ENCODE measurements around the gene MYO3B. TPM values are rescaled to one million over a fixed set of nuclear protein-coding genes. Genes with fewer than 3 reads are reported as not detected.

MYO3B gene
- total RNA-seq, 1 donor from 2014 or later, result not detected

- no peak for TF ChIP-seq CTCF (IDR thresholded peaks at IDR 0.05)
- Histone ChIP-seq H3K4me3 (no peak overlapping the region), H3K27ac (no peak overlapping the region), H3K4me1 (no peaks in the 10 kb centered on the region), H3K36me3 (no peaks in the 10 kb centered on the region), H3K27me3 (ENCODE audit: low read depth) (no peaks in the 10 kb centered on the region), H3K9me3 (peaks cover 5% of the 10 kb centered on the region)
- intact Hi-C loops (cut with DNase I), result no loop called here
- DNase-seq (no peak), ATAC-seq (no peak)
Measured at GRCh38 chr2:170553748-170554147, 375.8 kb downstream of the MYO3B start.

GRCh38 chr2:170554278-170554955 is 376.5 kb downstream of the MYO3B start:
- H3K9me3 ChIP-seq, result peaks cover 5% of the 10 kb centered on the region
- H3K4me1 ChIP-seq, result no peaks in the 10 kb centered on the region
- no peak for TF ChIP-seq CTCF (IDR thresholded peaks at IDR 0.05)
- no peak overlapping the region for H3K27ac ChIP-seq
- no peak for DNase-seq
- no peak for ATAC-seq
- H3K4me3 ChIP-seq, result no peak overlapping the region
- H3K27me3 ChIP-seq (ENCODE audit: low read depth), result no peaks in the 10 kb centered on the region
- no peaks in the 10 kb centered on the region for H3K36me3 ChIP-seq
- intact Hi-C loops (cut with DNase I), result no loop called here

GRCh38 chr2:170562928-170563327 is 385.0 kb downstream of the MYO3B start:
- H3K27ac ChIP-seq, result no peak overlapping the region
- DNase-seq (no peak), ATAC-seq (no peak)
- no peaks in the 10 kb centered on the region for H3K4me1 ChIP-seq
- no peak overlapping the region for H3K4me3 ChIP-seq
- H3K36me3 ChIP-seq, result no peaks in the 10 kb centered on the region
- no peak for TF ChIP-seq CTCF (IDR thresholded peaks at IDR 0.05)
- no peaks in the 10 kb centered on the region for H3K27me3 ChIP-seq (ENCODE audit: low read depth)
- intact Hi-C loops (cut with DNase I), result no loop called here
- no peaks in the 10 kb centered on the region for H3K9me3 ChIP-seq

- no peaks in the 10 kb centered on the region for H3K36me3 ChIP-seq
- ATAC-seq (no peak), DNase-seq (no peak)
- no peaks in the 10 kb centered on the region for H3K9me3 ChIP-seq
- H3K27me3 ChIP-seq (ENCODE audit: low read depth), result no peaks in the 10 kb centered on the region
- intact Hi-C loops (cut with DNase I), result no loop called here
- H3K27ac ChIP-seq, result no peak overlapping the region
- no peaks in the 10 kb centered on the region for H3K4me1 ChIP-seq
- no peak for TF ChIP-seq CTCF (IDR thresholded peaks at IDR 0.05)
- H3K4me3 ChIP-seq, result no peak overlapping the region
Measured at GRCh38 chr2:170563401-170563800, 385.5 kb downstream of the MYO3B start.

GRCh38 chr2:170566138-170566537 is 388.2 kb downstream of the MYO3B start:
- no peaks in the 10 kb centered on the region for H3K36me3 ChIP-seq
- TF ChIP-seq CTCF (IDR thresholded peaks at IDR 0.05), result no peak
- H3K9me3 ChIP-seq, result no peaks in the 10 kb centered on the region
- no peaks in the 10 kb centered on the region for H3K27me3 ChIP-seq (ENCODE audit: low read depth)
- ATAC-seq (no peak), DNase-seq (no peak)
- intact Hi-C loops (cut with DNase I), result no loop called here
- H3K27ac ChIP-seq, result no peak overlapping the region
- H3K4me1 ChIP-seq, result no peaks in the 10 kb centered on the region
- H3K4me3 ChIP-seq, result no peak overlapping the region

Data from lower lobe of right lung (tissue), 2 donors.